Panc1 (cell line): ENCODE measurements around the gene EIPR1. TPM values are rescaled to one million over a fixed set of nuclear protein-coding genes. Genes with fewer than 3 reads are reported as not detected.

ENCODE experiments used
- ATAC-seq: fragments of 200-7000 bp; cut with Tn5 transposase; 2 replicates; pipeline ENCODE4 v1.9.1; 2020; ENCODE audit warnings: mild to moderate bottlenecking, moderate library complexity
- BruUV-seq: library from RNA; stranded (reverse); fragments of 400-500 nt; replicated peaks from 2 replicates; lab custom pipeline; 2021; lab: Mats Ljungman, UMichigan
- CTCF ChIA-PET: fragments of 300-600 bp; sonication (Branson Sonifier 250); formaldehyde crosslinking; loops from one replicate; lab custom pipeline; 2022; ENCODE audit warnings: antibody characterized with exemption; lab: Charles Lee
- POLR2A ChIA-PET: fragments of 300-600 bp; sonication (Branson Sonifier 250); formaldehyde crosslinking; loops from one replicate; lab custom pipeline; 2022; ENCODE audit warnings: antibody characterized with exemption; lab: Charles Lee
- DNase-seq: peaks from one replicate; pipeline ENCODE4 v3.0.0-alpha.2; 2010; ENCODE audit warnings: low read depth, low spot score
- H3K27ac ChIP-seq: 2 replicates; pipeline ENCODE4 v1.5.1; 2011; ENCODE audit warnings: mild to moderate bottlenecking, low read length, inconsistent platforms
- H3K27me3 ChIP-seq: fragments of 200-500 bp; sonication (Bioruptor generic); 2 replicates; pipeline ENCODE4 v1.6.0; 2014; ENCODE audit warnings: low read length, inconsistent platforms; ENCODE audit not compliant: control insufficient read depth, insufficient read depth
- H3K36me3 ChIP-seq: fragments of 200-500 bp; sonication (Bioruptor generic); 2 replicates; pipeline ENCODE4 v1.5.1; 2014; ENCODE audit warnings: inconsistent platforms, mild to moderate bottlenecking, low read length, moderate library complexity; ENCODE audit not compliant: control insufficient read depth, insufficient read depth
- H3K4me1 ChIP-seq: 2 replicates; pipeline ENCODE4 v1.5.1; 2011; ENCODE audit warnings: inconsistent platforms, mild to moderate bottlenecking, low read length, moderate library complexity; ENCODE audit not compliant: control insufficient read depth, insufficient read depth
- H3K4me3 ChIP-seq, 2 experiments: 2 replicates each; pipeline ENCODE4 v1.5.1; 2011 to 2012; ENCODE audit warnings: low read depth in 2 of 2, low read length in 2 of 2, mild to moderate bottlenecking in 2 of 2, inconsistent platforms in 1 of 2, moderate library complexity in 1 of 2
- H3K9me3 ChIP-seq: fragments of 200-500 bp; sonication (Bioruptor generic); 2 replicates; pipeline ENCODE4 v1.5.1; 2014; ENCODE audit warnings: low read depth, mild to moderate bottlenecking, inconsistent platforms, low read length, moderate library complexity; ENCODE audit not compliant: control insufficient read depth, insufficient read depth
- CTCF ChIP-seq: fragments of 450-650 bp; IDR thresholded peaks from 2 replicates; pipeline ENCODE4 v1.5.1; 2017; ENCODE audit warnings: mild to moderate bottlenecking
- POLR2AphosphoS5 ChIP-seq: IDR thresholded peaks from 2 replicates; pipeline ENCODE4 v1.6.1; 2012; ENCODE audit warnings: mild to moderate bottlenecking, low read depth, low read length, moderate library complexity
- REST ChIP-seq, 2 experiments: IDR thresholded peaks; 2 replicates each; pipeline ENCODE4 v1.6.1; 2011 to 2012; ENCODE audit warnings: low read depth in 2 of 2, control low read depth in 1 of 2, low read length in 1 of 2, mild to moderate bottlenecking in 1 of 2, moderate library complexity in 1 of 2; ENCODE audit not compliant: insufficient read depth in 1 of 2
- SIN3A ChIP-seq: IDR thresholded peaks from 2 replicates; pipeline ENCODE4 v1.6.1; 2012; ENCODE audit warnings: low read depth, mild to moderate bottlenecking, low read length, moderate library complexity, borderline replicate concordance; ENCODE audit not compliant: insufficient read depth
- TCF7L2 ChIP-seq: IDR thresholded peaks from 2 replicates; pipeline ENCODE4 v1.6.1; 2011; ENCODE audit warnings: mild to moderate bottlenecking, low read depth, low read length, inconsistent platforms
- in situ Hi-C: cut with HindIII; loops from 2 replicates; pipeline ENCODE4 v1.10.0; 2016; ENCODE audit warnings: low sequenced_read_pairs, low pct_unique_long_range_greater_than_20kb
- intact Hi-C: fragments of 100-400 bp; cut with micrococcal nuclease; formaldehyde crosslinking; loops from one replicate; pipeline ENCODE4 v1.10.0; 2022; ENCODE audit not compliant: unreplicated experiment
- total RNA-seq: library from RNA; stranded (reverse); gene quantifications from one replicate; pipeline ENCODE4 v1.2.1, GENCODE V29; 2021; ENCODE audit not compliant: unreplicated experiment

The EIPR1 gene
- total RNA-seq, 1 experiment from 2014 or later: 26.7 TPM

- H3K27ac ChIP-seq: no peak overlapping the region
- in situ Hi-C loops (no loop called here), intact Hi-C loops (no loop called here)
- no peak for ATAC-seq
- H3K27me3 ChIP-seq: no peaks in the 10 kb centered on the region
- CTCF ChIA-PET: no interaction called here
- DNase-seq: no peak
- H3K4me1 ChIP-seq: no peaks in the 10 kb centered on the region
- H3K9me3 ChIP-seq: no peaks in the 10 kb centered on the region
- BruUV-seq: TSS peak; percentile 47
- no peak overlapping the region for H3K4me3 ChIP-seq
- POLR2A ChIA-PET: no interaction called here
- no peaks in the 10 kb centered on the region for H3K36me3 ChIP-seq
- no peak for TF ChIP-seq REST (IDR thresholded peaks at IDR 0.05; ENCODE audit: insufficient read depth in 1 of 2, low read depth in 2 of 2, low read length in 1 of 2)
- no peak for TF ChIP-seq POLR2AphosphoS5
- TF ChIP-seq SIN3A: no peak
Observed at GRCh38 chr2:3332133-3332532, 45.5 kb downstream of the EIPR1 start.

- Histone ChIP-seq H3K4me1 (no peaks in the 10 kb centered on the region), H3K27me3 (no peaks in the 10 kb centered on the region), H3K9me3 (no peaks in the 10 kb centered on the region), H3K36me3 (no peaks in the 10 kb centered on the region), H3K27ac (no peak overlapping the region), H3K4me3 (no peak overlapping the region)
- no peak for ATAC-seq
- intact Hi-C loops (no loop called here), in situ Hi-C loops (no loop called here)
- POLR2A ChIA-PET: no interaction called here
- no TSS peak for BruUV-seq
- TF ChIP-seq TCF7L2: no peak
- no peak for TF ChIP-seq SIN3A
- no peak for TF ChIP-seq POLR2AphosphoS5
- TF ChIP-seq CTCF: no peak
- no peak for TF ChIP-seq REST (IDR thresholded peaks at IDR 0.05; ENCODE audit: insufficient read depth in 1 of 2, low read depth in 2 of 2, low read length in 1 of 2)
- CTCF ChIA-PET: no interaction called here
- DNase-seq: no peak
Observed at GRCh38 chr2:3329491-3329890, 48.1 kb downstream of the EIPR1 start.
